Psoas muscle (tissue), 8 donors: ENCODE results near the gene ZNF81. TPM values are rescaled to one million over a fixed set of nuclear protein-coding genes. Genes with fewer than 3 reads are reported as not detected.
"Not testable (repeated sequence)": the region's sequence is repeated elsewhere in the genome, so short reads cannot be mapped to it uniquely, and the experiment has no call there.

ENCODE experiments used
- ATAC-seq, 4 donors: fragments of 200-7000 bp; cut with Tn5 transposase; one replicate each; pipeline ENCODE4 v1.9.1; 2020; ENCODE audit warnings: moderate library complexity in 3 of 4, mild to moderate bottlenecking in 2 of 4
- DNase-seq, 2 donors: peaks; one replicate each; pipeline ENCODE4 v3.0.0-alpha.2; 2020
- H3K27ac ChIP-seq: fragments of 200-600 bp; one replicate; pipeline ENCODE4 v1.8.0; 2022
- H3K27me3 ChIP-seq, 3 donors: fragments of 200-600 bp in 1 of 3; one replicate each; pipeline versions ENCODE4 v1.6.1 to v1.8.0; 2013 to 2022; ENCODE audit warnings: low read length in 2 of 3, mild to moderate bottlenecking in 2 of 3, moderate library complexity in 1 of 3; ENCODE audit not compliant: insufficient read depth in 3 of 3
- H3K36me3 ChIP-seq, 2 donors: fragments of 200-600 bp in 1 of 2; one replicate each; pipeline versions ENCODE4 v1.6.1 to v1.8.0; 2013 to 2022; ENCODE audit warnings: low read depth in 1 of 2, mild to moderate bottlenecking in 1 of 2, moderate library complexity in 1 of 2; ENCODE audit not compliant: insufficient read depth in 1 of 2
- H3K4me1 ChIP-seq: fragments of 200-600 bp; one replicate; pipeline ENCODE4 v1.8.0; 2022
- H3K4me3 ChIP-seq: fragments of 200-600 bp; one replicate; pipeline ENCODE4 v1.8.0; 2022; ENCODE audit warnings: mild to moderate bottlenecking
- H3K9me3 ChIP-seq: fragments of 200-600 bp; one replicate; pipeline ENCODE4 v1.8.0; 2022
- CTCF ChIP-seq: fragments of 200-600 bp; IDR thresholded peaks from one replicate; pipeline ENCODE4 v1.8.0; 2022; ENCODE audit warnings: antibody characterized with exemption
- WGBS, 3 donors: extraction: QIAGEN DNeasy Blood & Tissue Kit; methylation state at CpG; one replicate each; pipeline versions ENCODE4 v1.1.6 to v1.1.7; 2013; 5-methylcytosine and 5-hydroxymethylcytosine counted together
- intact Hi-C, 2 donors: fragments of 100-400 bp; cut with DNase I; formaldehyde crosslinking; loops; one replicate each; pipeline versions ENCODE4 v1.11.0 to v1.14.2; 2022
- polyA plus RNA-seq, 3 donors: library from polyadenylated mRNA; stranded (reverse); fragments of 200-250 nt; gene quantifications; one replicate each; pipeline ENCODE4 v1.2.3, GENCODE V29; 2013
- total RNA-seq, 4 donors: library from RNA; stranded (reverse); fragmentation: NEBNext Ultra II Directional in 2 of 4; extraction: Animal tissue kit (Norgen Biotek cat#: 25700) in 2 of 4; gene quantifications; one replicate each; pipeline versions ENCODE4 v1.2.1 to v1.2.4, GENCODE V29; 2021 to 2023
- donor health status: healthy with polysubstance abuse.
- donor health status: DM: no; HTN: no; CAD: no; lungs with moderate emphysema.
- donor health status: Bipolar disorder and iron deficiency.
- donor health status: healthy.
- donor health status: DM: yes; HTN: yes; CAD: no.
- donor health status: DM: no; HTN: no; CAD: no.
- donor health status: DM: no; HTN: no; CAD: no.
- donor health status: DM: yes; HTN: yes; CAD: no.

The ZNF81 gene
- total and polyA plus RNA-seq, 7 donors = 1.6 to 5.5 (median 3.3) TPM

- no peaks in the 10 kb centered on the region for H3K4me1 ChIP-seq
- 84 to 98% (median 97%) methylated on average over 2 of the region's 2 CpGs for WGBS, 3 donors
These were observed 65.5 kb downstream of the ZNF81 start for GRCh38 chrX:47902161-47902560.

DNA sequence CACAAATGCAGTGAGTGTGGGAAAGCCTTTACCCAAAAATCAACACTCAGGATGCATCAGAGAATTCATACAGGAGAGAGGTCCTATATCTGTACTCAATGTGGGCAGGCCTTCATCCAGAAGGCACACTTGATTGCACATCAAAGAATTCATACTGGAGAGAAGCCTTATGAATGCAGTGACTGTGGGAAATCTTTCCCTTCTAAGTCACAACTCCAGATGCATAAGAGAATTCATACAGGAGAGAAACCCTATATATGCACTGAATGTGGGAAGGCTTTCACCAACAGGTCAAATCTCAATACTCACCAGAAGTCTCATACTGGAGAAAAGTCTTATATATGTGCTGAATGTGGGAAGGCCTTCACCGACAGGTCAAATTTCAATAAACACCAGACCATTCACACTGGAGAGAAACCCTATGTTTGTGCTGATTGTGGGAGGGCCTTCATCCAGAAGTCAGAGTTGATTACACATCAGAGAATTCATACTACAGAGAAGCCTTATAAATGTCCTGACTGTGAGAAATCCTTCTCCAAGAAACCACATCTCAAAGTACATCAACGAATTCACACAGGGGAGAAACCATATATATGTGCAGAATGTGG, 79.3 kb downstream of the ZNF81 start:
- H3K9me3 ChIP-seq = peaks cover 55% of the 10 kb centered on the region
- H3K4me1 ChIP-seq = no peaks in the 10 kb centered on the region
- whole genome bisulfite sequencing, 3 donors = 66 to 96% (median 96%) methylated on average over 2 of the region's 2 CpGs
- DNase-seq = no peak
- ATAC-seq = no peak
- TF ChIP-seq CTCF = no peak
- H3K27ac ChIP-seq = no peak overlapping the region
- no peak overlapping the region for H3K4me3 ChIP-seq
- peaks cover 0 to 3% of the 10 kb centered on the region in 2 donors for H3K36me3 ChIP-seq
- intact Hi-C loops = no loop called here
- no peaks in the 10 kb centered on the region for H3K27me3 ChIP-seq

More at GRCh38 chrX:47902161-47902560, 65.5 kb downstream of the ZNF81 start:
- H3K36me3 ChIP-seq = no peaks in the 10 kb centered on the region
- H3K27me3 ChIP-seq = peaks cover 0 to 5% (median 0%) of the 10 kb centered on the region in 3 donors
- no peaks in the 10 kb centered on the region for H3K9me3 ChIP-seq
- DNase-seq = no peak
- TF ChIP-seq CTCF = no peak
- no peak for ATAC-seq
- no peak overlapping the region for H3K4me3 ChIP-seq
- no peak overlapping the region for H3K27ac ChIP-seq
- intact Hi-C loops = no loop called here

GRCh38 chrX:47918274-47918673, 81.6 kb downstream of the ZNF81 start:
- Histone ChIP-seq H3K4me3 (no peak overlapping the region), H3K36me3 (peaks cover 0 to 3% of the 10 kb centered on the region in 2 donors), H3K4me1 (no peaks in the 10 kb centered on the region), H3K9me3 (peaks cover 54% of the 10 kb centered on the region), H3K27me3 (no peaks in the 10 kb centered on the region), H3K27ac (no peak overlapping the region)
- DNase-seq (no peak), ATAC-seq (no peak)
- no peak for TF ChIP-seq CTCF
- intact Hi-C loops = no loop called here
- WGBS, 3 donors = 70 to 100% (median 98%) methylated on average over 1 of the region's 1 CpG

GRCh38 chrX:47927212-47927611, 90.5 kb downstream of the ZNF81 start:
- Histone ChIP-seq H3K9me3 (no peaks in the 10 kb centered on the region), H3K4me3 (no peak overlapping the region), H3K36me3 (no peaks in the 10 kb centered on the region), H3K4me1 (no peaks in the 10 kb centered on the region), H3K27ac (no peak overlapping the region), H3K27me3 (no peaks in the 10 kb centered on the region)
- intact Hi-C loops = no loop called here
- no peak for ATAC-seq
- no peak for TF ChIP-seq CTCF
- 81 to 100% (median 93%) methylated on average over 2 of the region's 2 CpGs for WGBS, 3 donors
- DNase-seq = no peak

- H3K9me3 ChIP-seq, intact Hi-C loops, H3K27ac ChIP-seq, H3K4me1 ChIP-seq, DNase-seq, H3K27me3 ChIP-seq, ATAC-seq, H3K4me3 ChIP-seq, H3K36me3 ChIP-seq: not testable (repeated sequence)
- 71 to 84% (median 82%) methylated on average over 3 of the region's 3 CpGs for WGBS, 3 donors
These were observed 95.3 kb downstream of the ZNF81 start for GRCh38 chrX:47931970-47932369.
